ENCODE measurements around the gene MOCOS.

Gene MOCOS

DNA sequence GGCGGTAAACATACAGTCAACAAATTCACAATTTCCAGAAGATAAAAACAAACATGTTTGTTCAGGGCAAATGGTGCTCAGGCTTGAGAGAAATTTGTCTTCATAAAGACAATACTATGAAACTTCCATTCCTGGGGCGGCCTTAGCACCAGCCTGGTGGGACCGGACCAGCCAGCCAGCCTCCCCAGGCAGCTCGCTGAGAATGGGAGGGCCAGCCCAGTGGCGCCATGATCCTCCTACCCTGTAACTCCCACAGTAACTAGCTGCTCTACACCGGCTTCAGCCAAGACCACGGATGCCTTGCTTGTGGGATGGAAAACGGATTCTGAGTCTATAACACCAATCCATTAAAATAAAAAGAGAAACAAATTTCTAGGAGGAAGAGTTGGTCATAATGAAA, 86.0 kb downstream of the MOCOS start:
- no peak for DNase-seq (ENCODE audit: low read depth)

DNA sequence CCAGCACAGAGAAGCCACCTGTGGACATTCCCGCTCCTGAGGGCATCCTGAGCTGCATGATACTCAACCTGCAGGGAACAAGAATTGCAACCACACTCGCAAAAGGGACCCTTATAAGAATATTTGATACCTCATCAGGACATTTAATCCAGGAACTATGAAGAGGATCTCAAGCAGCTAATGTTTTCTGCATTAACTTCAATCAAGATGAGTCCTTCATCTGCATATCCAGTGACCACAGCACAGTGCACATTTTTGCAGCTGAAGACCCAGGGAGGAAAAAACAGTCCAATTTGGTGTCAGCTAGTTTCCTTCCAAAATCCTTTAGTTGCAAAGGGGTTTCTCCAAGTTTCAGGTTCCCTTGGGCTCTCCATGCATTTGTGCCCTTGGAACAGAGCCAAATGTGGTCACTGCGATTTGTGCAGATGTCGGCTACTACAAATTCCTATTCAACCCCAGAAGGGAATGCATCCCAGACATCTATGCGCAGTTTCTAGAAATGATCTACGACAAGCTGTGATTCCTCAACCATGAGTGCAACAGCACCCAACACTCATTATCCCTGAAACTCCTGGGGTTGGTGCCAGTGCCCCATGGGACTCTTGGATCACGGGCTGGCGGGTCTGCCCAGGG, 86.9 kb downstream of the MOCOS start:
- no peak for DNase-seq (ENCODE audit: low read depth)

DNA sequence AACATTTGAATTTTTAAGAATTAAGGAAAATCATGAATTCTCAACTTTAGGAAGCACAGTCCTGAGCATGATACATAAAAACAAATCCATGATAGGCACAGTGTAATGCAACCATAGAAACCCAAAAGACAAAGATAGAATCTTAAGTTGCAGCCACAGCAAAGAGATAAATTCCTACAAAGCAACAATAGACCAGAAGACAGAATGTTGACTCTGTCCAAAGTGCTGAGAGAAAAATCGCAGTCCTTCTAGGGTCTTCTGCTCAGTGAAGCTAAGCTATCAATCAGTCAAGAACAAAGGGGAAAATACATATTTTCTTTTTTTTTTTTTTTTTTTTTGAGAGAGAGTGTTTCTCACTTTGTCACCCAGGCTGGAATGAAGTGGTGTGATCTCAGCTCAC, 88.3 kb downstream of the MOCOS start:
- DNase-seq (ENCODE audit: low read depth), result no peak

GRCh38 chr18:36279001-36279400, 91.7 kb downstream of the MOCOS start:
- no peak for DNase-seq (ENCODE audit: low read depth)

DNA sequence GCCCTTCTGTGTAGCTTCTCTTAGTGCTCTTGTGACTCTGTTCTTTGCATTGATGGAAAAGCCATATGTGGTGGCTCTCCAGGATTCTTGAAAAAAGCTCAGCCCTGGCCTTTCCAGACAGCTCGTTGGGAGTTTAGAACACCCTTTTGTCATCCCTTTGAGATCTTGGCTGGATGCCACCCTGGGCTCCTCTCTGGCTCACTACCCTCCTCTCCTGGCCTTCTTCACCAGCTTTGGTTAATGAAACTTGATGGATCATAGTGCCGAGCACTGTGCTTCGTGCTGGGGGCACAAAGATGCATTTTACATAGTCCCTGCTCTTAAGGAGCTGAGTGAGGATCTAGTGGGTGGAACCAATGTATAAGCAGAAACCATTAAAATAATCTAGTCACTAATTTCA, 94.6 kb downstream of the MOCOS start:
- no peak for DNase-seq (ENCODE audit: low read depth)

DNA sequence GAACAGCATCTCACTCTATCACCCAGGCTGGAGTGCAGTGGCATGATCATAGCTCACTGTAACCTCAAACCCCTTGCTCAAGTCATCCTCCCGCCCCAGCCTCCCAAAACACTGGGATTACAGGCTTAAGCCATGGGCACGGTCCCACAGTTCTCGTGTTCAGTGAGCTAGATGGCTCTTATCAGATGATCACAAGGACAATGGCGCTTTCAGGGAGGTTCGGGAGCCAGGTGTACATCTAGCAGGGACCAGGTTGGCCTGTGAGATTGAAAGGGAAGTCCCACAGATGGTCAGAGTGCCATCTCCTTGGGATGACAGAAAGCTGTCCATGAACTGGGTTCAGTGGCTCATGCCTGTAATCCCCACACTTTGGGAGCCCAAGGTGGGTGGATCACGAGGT, 96.2 kb downstream of the MOCOS start:
- DNase-seq (ENCODE audit: low read depth), result no peak

GRCh38 chr18:36284268-36284667, 97.0 kb downstream of the MOCOS start:
- no peak for DNase-seq (ENCODE audit: low read depth)

DNA sequence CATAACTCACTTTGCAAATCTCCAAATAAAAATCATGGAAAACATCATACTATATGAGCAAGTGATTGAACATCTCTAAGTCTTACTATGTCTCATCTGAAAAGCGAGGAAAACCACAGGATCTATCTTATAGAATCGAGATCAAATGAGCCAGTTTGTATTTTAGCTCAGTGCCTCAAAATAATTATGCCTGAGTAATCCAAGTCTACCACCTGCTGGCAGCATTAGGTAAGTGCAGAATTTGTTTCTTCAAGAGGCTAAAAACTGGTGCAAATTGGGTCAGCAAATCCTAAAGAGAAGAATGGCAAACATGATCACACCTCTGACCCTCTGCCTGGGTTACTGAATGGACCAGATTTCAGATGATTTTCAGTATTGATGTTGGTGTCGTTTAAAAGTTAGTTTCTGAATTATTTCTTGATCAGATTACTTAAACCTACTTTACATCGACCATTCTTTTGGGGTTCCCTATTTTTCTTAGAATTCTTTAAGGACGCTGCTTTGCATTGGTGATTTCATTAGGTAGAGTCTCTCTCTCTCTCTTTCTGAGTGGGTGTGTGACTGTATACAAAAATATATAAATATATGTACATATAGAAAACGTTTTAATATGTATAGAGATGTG, 97.5 kb downstream of the MOCOS start:
- DNase-seq (ENCODE audit: low read depth), result peak; percentile 31

- DNase-seq (ENCODE audit: low read depth), result no peak
Observed at GRCh38 chr18:36287653-36288052, 100.4 kb downstream of the MOCOS start.

DNA sequence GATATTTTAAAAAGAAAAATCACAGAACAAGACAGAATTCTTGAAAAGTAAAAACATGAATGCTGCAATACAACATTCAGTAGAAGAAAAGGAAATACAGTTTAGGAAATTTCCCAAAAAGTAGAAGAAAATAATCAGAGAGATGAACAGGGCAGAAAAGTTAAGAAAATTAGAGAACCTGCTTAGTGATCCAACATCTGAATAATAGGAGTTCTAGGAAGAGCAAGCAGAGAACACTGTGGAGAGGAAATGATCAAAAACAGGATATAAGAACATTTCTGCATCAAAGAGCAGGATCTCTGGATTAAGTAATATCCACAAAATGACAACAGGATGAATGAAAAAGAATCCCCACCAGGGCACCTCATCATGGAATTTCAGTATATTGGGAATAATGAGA, 101.4 kb downstream of the MOCOS start:
- DNase-seq (ENCODE audit: low read depth), result no peak

GRCh38 chr18:36294031-36294430, 106.7 kb downstream of the MOCOS start:
- DNase-seq (ENCODE audit: low read depth), result no peak

GRCh38 chr18:36295214-36295613, 107.9 kb downstream of the MOCOS start:
- no peak for DNase-seq (ENCODE audit: low read depth)

- DNase-seq (ENCODE audit: low read depth), result no peak
Observed at GRCh38 chr18:36295880-36296301, 108.6 kb downstream of the MOCOS start.

GRCh38 chr18:36296650-36297416, 109.5 kb downstream of the MOCOS start:
- no peak for DNase-seq (ENCODE audit: low read depth)

- DNase-seq (ENCODE audit: low read depth), result no peak
Observed at GRCh38 chr18:36297417-36298125, 110.3 kb downstream of the MOCOS start, which contains the start of gene FHOD3. Gene FHOD3, plus strand, starts transcription at chr18:36297713. Its CDS starts 123 bp downstream, at chr18:36297836.

DNA sequence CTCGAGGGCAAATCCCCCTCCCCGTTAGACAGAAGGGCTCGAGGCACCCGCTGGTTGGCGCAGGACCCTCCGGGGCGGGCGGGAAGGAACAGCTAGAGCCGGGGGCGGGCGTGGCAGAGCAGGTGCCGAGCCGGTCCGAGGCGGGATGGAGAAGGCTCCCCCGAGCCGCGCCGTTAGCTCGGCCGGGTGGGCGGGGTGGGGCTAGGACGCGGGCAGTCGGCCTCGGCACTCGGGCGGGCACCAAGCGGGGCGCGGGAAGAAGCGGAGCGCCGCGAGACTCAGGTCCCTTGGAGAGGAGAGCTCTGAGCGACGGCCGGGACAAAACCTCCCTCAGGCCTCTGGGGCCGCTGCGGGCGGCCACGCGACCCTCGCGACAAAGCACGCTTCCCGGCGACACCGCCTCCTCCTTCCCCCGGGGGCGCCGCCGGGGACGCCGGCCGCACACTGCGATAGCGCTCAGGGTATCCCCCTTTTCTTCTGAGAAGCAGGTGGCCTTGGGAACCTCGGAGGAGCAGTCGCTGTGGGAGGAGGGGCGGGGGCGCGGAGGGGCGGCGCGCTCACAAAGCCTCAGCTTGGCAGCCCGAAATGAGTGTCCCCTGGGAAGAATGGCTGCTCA, 110.9 kb downstream of the MOCOS start:
- DNase-seq (ENCODE audit: low read depth), result no peak

DNA sequence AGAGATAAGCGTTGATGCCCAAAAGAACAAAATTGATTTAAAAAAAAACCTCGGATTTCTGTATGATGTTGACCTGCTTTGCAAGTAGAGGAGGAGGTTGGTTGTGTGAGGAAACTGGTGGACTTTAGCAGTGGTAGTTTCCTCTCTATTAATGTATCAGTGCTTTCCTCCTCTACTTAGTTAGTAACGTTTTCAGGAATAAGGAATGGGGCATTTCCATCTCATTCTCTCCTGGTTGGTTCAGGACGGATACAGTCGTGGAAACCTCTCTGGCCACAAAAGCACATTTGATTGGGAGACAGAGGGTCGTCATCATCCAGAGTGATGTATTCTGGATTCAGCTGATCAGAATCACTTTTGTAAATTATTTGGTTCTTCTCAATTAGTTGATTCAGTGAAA, 111.7 kb downstream of the MOCOS start:
- no peak for DNase-seq (ENCODE audit: low read depth)

- no peak for DNase-seq (ENCODE audit: low read depth)
Observed at GRCh38 chr18:36300211-36300610, 112.9 kb downstream of the MOCOS start.

DNA sequence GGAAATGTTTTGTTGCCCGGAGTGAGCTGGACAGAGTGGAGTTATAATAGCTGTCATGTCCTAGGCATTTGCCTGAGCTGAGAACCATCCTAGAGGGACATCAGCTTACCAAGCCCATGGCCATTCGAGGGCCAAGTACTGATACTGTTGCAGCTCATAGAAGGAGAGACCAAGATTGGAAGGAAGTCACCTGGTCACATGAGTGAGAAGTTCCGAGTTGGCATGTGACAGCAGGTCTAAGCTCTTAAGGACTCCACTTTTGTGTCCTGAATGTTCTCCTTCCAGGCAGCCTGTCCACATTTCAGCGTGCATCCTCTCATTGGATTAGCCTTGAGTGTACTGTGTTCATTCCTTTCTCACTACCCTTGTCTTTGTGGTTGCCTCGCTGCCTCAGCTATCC, 114.6 kb downstream of the MOCOS start:
- no peak for DNase-seq (ENCODE audit: low read depth)

DNA sequence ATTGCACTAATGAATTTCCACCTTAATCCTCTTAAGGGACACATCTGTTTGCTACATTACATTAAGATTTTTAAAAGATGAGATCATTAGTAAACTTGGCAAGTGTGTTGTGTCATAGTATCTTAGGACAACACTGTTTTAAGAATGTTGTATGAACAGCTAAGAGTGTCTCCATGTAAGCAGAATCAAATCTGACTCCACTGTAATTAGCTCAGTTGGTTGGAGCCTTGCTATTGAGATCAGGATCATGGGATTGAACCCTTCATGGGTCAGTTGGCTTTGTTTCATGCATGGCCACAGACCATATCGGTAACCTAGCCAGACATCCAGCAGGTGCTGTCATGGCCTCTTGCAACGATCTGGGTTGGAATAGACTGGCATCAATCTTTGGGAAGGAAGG, 115.4 kb downstream of the MOCOS start:
- no peak for DNase-seq (ENCODE audit: low read depth)

- no peak for DNase-seq (ENCODE audit: low read depth)
Observed at GRCh38 chr18:36303211-36303844, 116.0 kb downstream of the MOCOS start.

GRCh38 chr18:36304723-36305122, 117.4 kb downstream of the MOCOS start:
- DNase-seq (ENCODE audit: low read depth), result no peak
